B cell (primary cell): ENCODE measurements around the gene UTP11. TPM values are rescaled to one million over a fixed set of nuclear protein-coding genes. Genes with fewer than 3 reads are reported as not detected.

Experiments used
- ATAC-seq: fragments of 200-7000 bp; cut with Tn5 transposase; one replicate; pipeline ENCODE4 v1.10.0; 2021; ENCODE audit warnings: low read depth, mild to moderate bottlenecking, moderate number of reproducible peaks, moderate library complexity
- CTCF ChIA-PET: fragments of 350-600 bp; sonication (Branson Sonifier 250); formaldehyde crosslinking; loops from one replicate; lab custom pipeline; 2021; ENCODE audit warnings: antibody characterized with exemption, inconsistent platforms; lab: Charles Lee
- POLR2A ChIA-PET: fragments of 350-600 bp; sonication (Branson Sonifier 250); formaldehyde crosslinking; loops from one replicate; lab custom pipeline; 2021; ENCODE audit warnings: antibody characterized with exemption; lab: Charles Lee
- DNase-seq: peaks from one replicate; pipeline ENCODE4 v3.0.0; 2013
- H2AFZ ChIP-seq: 2 replicates; pipeline ENCODE4 v1.6.1; 2012; ENCODE audit warnings: mild to moderate bottlenecking, low read depth, low read length; ENCODE audit not compliant: insufficient read depth, poor library complexity, severe bottlenecking
- H3K27ac ChIP-seq, 2 donors: 1 replicate in 1 of 2; 2 replicates in 1 of 2; pipeline ENCODE4 v1.5.1; 2012 to 2013; ENCODE audit warnings: low read length in 2 of 2, mild to moderate bottlenecking in 2 of 2, moderate library complexity in 1 of 2
- H3K27me3 ChIP-seq, 4 experiments: fragments of 200-600 bp in 1 of 4; sonication (generic) in 1 of 4; replicated peaks in 1 of 4; 1 replicate in 2 of 4; 2 replicates in 2 of 4; pipeline versions ENCODE4 v1.6.1 to v1.7.0; 2013 to 2016; ENCODE audit warnings: low read length in 3 of 4, mild to moderate bottlenecking in 2 of 4, mixed read lengths in 1 of 4, moderate library complexity in 1 of 4; ENCODE audit not compliant: insufficient read depth in 4 of 4, control insufficient read depth in 3 of 4; ENCODE audit errors: control extremely low read depth in 1 of 4
- H3K36me3 ChIP-seq, 2 experiments: replicated peaks in 1 of 2; 1 replicate in 1 of 2; 2 replicates in 1 of 2; pipeline versions ENCODE4 v1.6.1 to v1.7.1; 2013; ENCODE audit warnings: low read length in 1 of 2; ENCODE audit not compliant: insufficient read depth in 2 of 2, control insufficient read depth in 1 of 2; ENCODE audit errors: control extremely low read depth in 1 of 2, extremely low read depth in 1 of 2
- H3K4me1 ChIP-seq, 2 donors: fragments of 200-600 bp in 1 of 2; sonication (generic) in 1 of 2; 1 replicate in 1 of 2; 2 replicates in 1 of 2; pipeline versions ENCODE4 v1.5.1 to v1.6.1; 2013 to 2017; ENCODE audit warnings: low read length in 2 of 2; ENCODE audit not compliant: control insufficient read depth in 2 of 2, insufficient read depth in 2 of 2
- H3K4me2 ChIP-seq: replicated peaks from 2 replicates; pipeline ENCODE3; 2012; ENCODE audit warnings: mild to moderate bottlenecking, low read depth, low read length; ENCODE audit not compliant: poor library complexity, severe bottlenecking
- H3K4me3 ChIP-seq, 5 experiments: fragments of 200-600 bp in 1 of 5; sonication (generic) in 1 of 5; 1 replicate in 3 of 5; 2 replicates in 2 of 5; pipeline versions ENCODE4 v1.5.1 to v1.7.0; 2011 to 2016; ENCODE audit warnings: low read length in 4 of 5, mild to moderate bottlenecking in 4 of 5, low read depth in 2 of 5, control low read depth in 1 of 5, moderate library complexity in 1 of 5; ENCODE audit not compliant: insufficient read depth in 1 of 5; ENCODE audit errors: control extremely low read depth in 1 of 5, extremely low read depth in 1 of 5
- H3K79me2 ChIP-seq: fragments of 200-600 bp; sonication (generic); one replicate; pipeline ENCODE4 v1.6.0; 2016; ENCODE audit warnings: low read length; ENCODE audit not compliant: control insufficient read depth, insufficient read depth
- H3K9ac ChIP-seq: fragments of 200-600 bp; sonication (generic); 2 replicates; pipeline ENCODE4 v1.6.1; 2017; ENCODE audit warnings: mild to moderate bottlenecking, low read length, moderate library complexity
- H3K9me3 ChIP-seq, 3 donors: one replicate each; pipeline versions ENCODE4 v1.6.1 to v1.7.1; 2013; ENCODE audit warnings: low read length in 2 of 3; ENCODE audit not compliant: control insufficient read depth in 2 of 3, insufficient read depth in 1 of 3; ENCODE audit errors: control extremely low read depth in 1 of 3
- H4K20me1 ChIP-seq: 2 replicates; pipeline ENCODE4 v1.6.0; 2012; ENCODE audit warnings: mild to moderate bottlenecking, low read length; ENCODE audit not compliant: insufficient read depth, control insufficient read depth, poor library complexity, severe bottlenecking
- H3K27ac Mint-ChIP-seq: one replicate; pipeline ENCODE4 v1.8.0; 2021; ENCODE audit warnings: mixed read lengths
- H3K27me3 Mint-ChIP-seq: one replicate; pipeline ENCODE4 v1.8.0; 2021; ENCODE audit warnings: mixed read lengths
- H3K4me1 Mint-ChIP-seq: one replicate; pipeline ENCODE4 v1.8.0; 2021; ENCODE audit warnings: mixed read lengths
- H3K4me3 Mint-ChIP-seq: one replicate; pipeline ENCODE4 v1.8.0; 2021; ENCODE audit warnings: mixed read lengths
- H3K9me3 Mint-ChIP-seq: one replicate; pipeline ENCODE4 v1.8.0; 2022; ENCODE audit warnings: mixed read lengths; ENCODE audit not compliant: insufficient read depth
- EZH2 ChIP-seq: IDR thresholded peaks from 2 replicates; pipeline ENCODE4 v1.6.1; 2012; ENCODE audit warnings: borderline replicate concordance, low read depth, mild to moderate bottlenecking, moderate library complexity, low read length; ENCODE audit not compliant: insufficient read depth, poor library complexity, severe bottlenecking
- WGBS: methylation state at CpG from one replicate; pipeline ENCODE4 v1.1.5; 2013; ENCODE audit warnings: missing lambda C conversion rate; ENCODE audit not compliant: insufficient coverage; 5-methylcytosine and 5-hydroxymethylcytosine counted together
- intact Hi-C: fragments of 100-400 bp; cut with micrococcal nuclease; formaldehyde crosslinking; loops from one replicate; pipeline ENCODE4 v1.10.0; 2022
- polyA plus RNA-seq: library from polyadenylated mRNA; depleted of rRNA; stranded (reverse); fragments of >200 nt; gene quantifications from 2 replicates; pipeline ENCODE4 v1.2.3, GENCODE V29; 2012
- total RNA-seq, 2 donors: library from RNA; stranded (reverse); fragments of 120-200 nt in 1 of 2; gene quantifications; 1 replicate in 1 of 2; 2 replicates in 1 of 2; pipeline versions ENCODE4 v1.2.3 to v1.2.4, GENCODE V29; 2013 to 2022
- TF ChIP-seq, protein P1 (sequence below): fragments of 200-600 bp; IDR thresholded peaks from one replicate; pipeline ENCODE4 v1.8.0; 2022; ENCODE audit warnings: antibody characterized with exemption, mild to moderate bottlenecking

The UTP11 gene
- total and polyA plus RNA-seq, 2 donors (not counting 1 experiment from before 2014, with no cell fraction given) = 6.0 to 16.8 TPM

DNA sequence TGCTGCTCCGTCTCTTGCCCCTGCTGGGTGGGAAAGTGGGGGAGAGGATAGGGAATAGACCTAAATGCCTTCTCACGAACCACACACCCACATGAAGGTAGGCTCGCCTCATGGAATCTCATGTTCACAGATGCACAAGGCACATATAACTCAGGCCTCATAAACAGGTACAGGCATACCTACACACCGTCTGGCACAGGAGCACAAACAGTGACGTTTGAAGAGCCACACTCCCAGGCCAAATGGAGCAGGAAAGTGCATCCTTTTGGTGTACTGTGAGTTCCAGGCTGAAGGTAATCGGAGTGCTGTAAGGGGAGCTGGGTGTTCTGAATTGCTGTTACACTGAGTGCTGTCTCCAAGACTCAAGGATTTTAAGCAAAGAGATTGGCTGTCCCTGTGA is 13.1 kb downstream of the UTP11 start:
- ChIA-PET CTCF (interaction anchor here (1.0 to 1.9 kb wide), 6 partner anchors 35 to 809 kb away, joined by 3 to 6 read pairs (median 4); no protein-coding TSS in a partner anchor), POLR2A (no interaction called here)
- ATAC-seq (no peak), DNase-seq (peak; percentile 14)
- Mint-ChIP-seq H3K27ac (no peak overlapping the region), H3K27me3 (no peaks in the 10 kb centered on the region), H3K4me1 (peaks cover 19% of the 10 kb centered on the region), H3K9me3 (no peaks in the 10 kb centered on the region), H3K4me3 (no peak overlapping the region)
- Histone ChIP-seq H3K36me3 (peaks cover 6 to 39% of the 10 kb centered on the region in 2 experiments), H3K4me2 (no peak overlapping the region), H3K4me1 (peaks cover 5 to 10% of the 10 kb centered on the region in 2 donors), H3K9me3 (no peaks in the 10 kb centered on the region), H3K9ac (no peak overlapping the region), H3K4me3 (no peak overlapping the region), H3K27me3 (no peaks in the 10 kb centered on the region), H3K27ac (no peak overlapping the region), H2AFZ (no peak overlapping the region), H3K79me2 (no peaks in the 10 kb centered on the region), H4K20me1 (no peaks in the 10 kb centered on the region)
- TF ChIP-seq, protein P1, sequence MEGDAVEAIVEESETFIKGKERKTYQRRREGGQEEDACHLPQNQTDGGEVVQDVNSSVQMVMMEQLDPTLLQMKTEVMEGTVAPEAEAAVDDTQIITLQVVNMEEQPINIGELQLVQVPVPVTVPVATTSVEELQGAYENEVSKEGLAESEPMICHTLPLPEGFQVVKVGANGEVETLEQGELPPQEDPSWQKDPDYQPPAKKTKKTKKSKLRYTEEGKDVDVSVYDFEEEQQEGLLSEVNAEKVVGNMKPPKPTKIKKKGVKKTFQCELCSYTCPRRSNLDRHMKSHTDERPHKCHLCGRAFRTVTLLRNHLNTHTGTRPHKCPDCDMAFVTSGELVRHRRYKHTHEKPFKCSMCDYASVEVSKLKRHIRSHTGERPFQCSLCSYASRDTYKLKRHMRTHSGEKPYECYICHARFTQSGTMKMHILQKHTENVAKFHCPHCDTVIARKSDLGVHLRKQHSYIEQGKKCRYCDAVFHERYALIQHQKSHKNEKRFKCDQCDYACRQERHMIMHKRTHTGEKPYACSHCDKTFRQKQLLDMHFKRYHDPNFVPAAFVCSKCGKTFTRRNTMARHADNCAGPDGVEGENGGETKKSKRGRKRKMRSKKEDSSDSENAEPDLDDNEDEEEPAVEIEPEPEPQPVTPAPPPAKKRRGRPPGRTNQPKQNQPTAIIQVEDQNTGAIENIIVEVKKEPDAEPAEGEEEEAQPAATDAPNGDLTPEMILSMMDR = no peak
- TF ChIP-seq EZH2 = no peak
- intact Hi-C loops = loop anchor here (1.0 to 5.0 kb wide), 2 partner anchors 477 to 810 kb away; no protein-coding TSS in a partner anchor
- 89% methylated on average over 4 of the region's 6 CpGs for WGBS

DNA sequence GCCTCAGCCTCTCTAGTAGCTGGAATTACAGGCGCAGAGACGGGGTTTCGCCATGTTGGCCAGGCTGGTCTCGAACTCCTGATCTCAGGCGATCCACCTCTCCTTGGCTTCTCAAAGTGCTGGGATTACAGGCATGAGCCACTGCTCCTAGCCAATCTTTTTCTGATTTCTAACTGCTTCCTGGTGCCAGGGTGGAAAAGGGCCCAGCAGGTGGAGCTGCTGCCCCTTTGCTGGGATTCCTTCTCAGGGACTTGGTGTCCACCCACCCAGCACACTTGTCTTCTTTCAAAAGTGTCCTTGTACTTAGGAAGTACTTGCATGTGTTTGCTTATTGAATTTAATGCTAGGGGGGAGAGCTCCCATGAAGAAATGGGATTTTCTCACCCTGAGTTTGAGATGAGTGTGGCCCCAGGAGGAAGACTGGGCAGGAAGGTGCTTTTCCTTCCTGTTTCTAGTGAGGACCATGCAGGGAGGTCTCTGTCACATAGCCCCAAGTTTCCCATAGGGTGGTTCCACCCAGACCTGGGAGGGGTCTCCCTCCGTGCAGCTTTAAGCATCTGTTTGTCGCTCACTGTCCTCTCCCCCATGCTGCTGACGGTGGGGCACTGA is 14.2 kb downstream of the UTP11 start:
- DNase-seq (peak; percentile 38), ATAC-seq (no peak)
- 85% methylated on average over 8 of the region's 8 CpGs for WGBS
- ChIA-PET CTCF (interaction anchor here (0.7 to 3.5 kb wide), 7 partner anchors 11 to 795 kb away, joined by 3 to 15 read pairs (median 4); no protein-coding TSS in a partner anchor), POLR2A (no interaction called here)
- no peak overlapping the region for H3K4me3 Mint-ChIP-seq
- no peaks in the 10 kb centered on the region for H3K9me3 Mint-ChIP-seq
- Histone ChIP-seq H3K36me3 (peaks cover 6 to 33% of the 10 kb centered on the region in 2 experiments), H4K20me1 (no peaks in the 10 kb centered on the region), H3K27ac (no peak overlapping the region), H3K79me2 (no peaks in the 10 kb centered on the region), H3K9ac (no peak overlapping the region), H3K27me3 (no peaks in the 10 kb centered on the region), H3K4me1 (peaks cover 5 to 13% of the 10 kb centered on the region in 2 donors), H3K4me2 (no peak overlapping the region), H3K4me3 (no peak overlapping the region), H2AFZ (no peak overlapping the region), H3K9me3 (no peaks in the 10 kb centered on the region)
- TF ChIP-seq, protein P1 = peak; percentile 31
- TF ChIP-seq EZH2 = no peak
- intact Hi-C loops = loop anchor here (1.0 to 5.0 kb wide), 2 partner anchors 476 to 809 kb away; no protein-coding TSS in a partner anchor
- H3K27ac Mint-ChIP-seq = no peak overlapping the region
- H3K27me3 Mint-ChIP-seq = peaks cover 4% of the 10 kb centered on the region
- peaks cover 19% of the 10 kb centered on the region for H3K4me1 Mint-ChIP-seq
